Neural cell (in vitro differentiated cells): ENCODE data around the gene VAV3. TPM values are rescaled to one million over a fixed set of nuclear protein-coding genes. Genes with fewer than 3 reads are reported as not detected.

ENCODE experiments used
- H2AFZ ChIP-seq: fragments of 200-600, 300-800 bp; sonication (generic), shearing (Covaris generic); 2 replicates; pipeline ENCODE4 v1.6.0; 2014; ENCODE audit warnings: low read depth, mild to moderate bottlenecking, antibody characterized with exemption, low read length, moderate library complexity
- H3F3A ChIP-seq: fragments of 200-600 bp; shearing (Covaris generic); 2 replicates; pipeline ENCODE4 v1.6.1; 2016; ENCODE audit warnings: mild to moderate bottlenecking, moderate library complexity, mixed read lengths, antibody characterized with exemption, low read length; ENCODE audit not compliant: insufficient read depth, poor library complexity, severe bottlenecking
- H3K27ac ChIP-seq: fragments of 200-600, 300-800 bp; sonication (generic), shearing (Covaris generic); 2 replicates; pipeline ENCODE4 v1.5.1; 2014; ENCODE audit warnings: mild to moderate bottlenecking, low read length, moderate library complexity
- H3K27me3 ChIP-seq: fragments of 300-800, 200-600 bp; sonication (generic), shearing (Covaris generic); 2 replicates; pipeline ENCODE4 v1.6.0; 2014; ENCODE audit warnings: mild to moderate bottlenecking, low read depth, low read length, moderate library complexity; ENCODE audit not compliant: insufficient read depth
- H3K36me3 ChIP-seq: fragments of 300-800, 200-600 bp; sonication (generic), shearing (Covaris generic); 2 replicates; pipeline ENCODE4 v1.5.1; 2014; ENCODE audit warnings: mild to moderate bottlenecking, antibody characterized with exemption, low read length, moderate library complexity; ENCODE audit not compliant: insufficient read depth
- H3K4me2 ChIP-seq: fragments of 300-800, 200-600 bp; sonication (generic), shearing (Covaris generic); 2 replicates; pipeline ENCODE4 v1.6.0; 2014; ENCODE audit warnings: mild to moderate bottlenecking, low read length
- H3K4me3 ChIP-seq: fragments of 300-800, 200-600 bp; sonication (generic), shearing (Covaris generic); 2 replicates; pipeline ENCODE4 v1.5.1; 2014; ENCODE audit warnings: mild to moderate bottlenecking, low read length, moderate library complexity
- H3K79me2 ChIP-seq: fragments of 200-600 bp; shearing (Covaris generic); replicated peaks from 2 replicates; pipeline ENCODE4 v1.6.0; 2014; ENCODE audit warnings: mild to moderate bottlenecking, low read length, moderate library complexity; ENCODE audit not compliant: insufficient read depth
- H3K9ac ChIP-seq: fragments of 300-800, 200-600 bp; sonication (generic), shearing (Covaris generic); 2 replicates; pipeline ENCODE4 v1.6.1; 2016; ENCODE audit warnings: mild to moderate bottlenecking, low read length, mixed read lengths
- H3K9me2 ChIP-seq: fragments of 200-600 bp; shearing (Covaris generic); 2 replicates; pipeline ENCODE4 v1.6.1; 2016; ENCODE audit warnings: mild to moderate bottlenecking, low read length, mixed read lengths; ENCODE audit not compliant: insufficient read depth
- H3K9me3 ChIP-seq: fragments of 200-600, 300-800 bp; sonication (generic), shearing (Covaris generic); 2 replicates; pipeline ENCODE4 v1.6.1; 2016; ENCODE audit warnings: mild to moderate bottlenecking, mixed run types, low read length, moderate library complexity, mixed read lengths
- H4K20me1 ChIP-seq: fragments of 200-600 bp; shearing (Covaris generic); 2 replicates; pipeline ENCODE4 v1.6.1; 2016; ENCODE audit warnings: mild to moderate bottlenecking, mixed run types; ENCODE audit not compliant: insufficient read depth
- CTCF ChIP-seq: fragments of 450-650 bp; IDR thresholded peaks from 2 replicates; pipeline ENCODE4 v1.5.1; 2014; ENCODE audit warnings: antibody characterized with exemption, mild to moderate bottlenecking, moderate library complexity; ENCODE audit not compliant: poor library complexity, severe bottlenecking
- EP300 ChIP-seq: fragments of 450-650 bp; conservative IDR thresholded peaks from 2 replicates; pipeline ENCODE4 v1.6.1; 2014; ENCODE audit warnings: antibody characterized with exemption, mild to moderate bottlenecking, moderate library complexity; ENCODE audit not compliant: poor library complexity, severe bottlenecking
- EZH2 ChIP-seq: fragments of 200-600, 300-800 bp; shearing (Covaris generic), sonication (generic); IDR thresholded peaks from 2 replicates; pipeline ENCODE4 v1.6.1; 2014; ENCODE audit warnings: antibody characterized with exemption, low read length, borderline replicate concordance, mild to moderate bottlenecking; ENCODE audit not compliant: insufficient read depth, poor library complexity, severe bottlenecking
- MXI1 ChIP-seq: fragments of 450-650 bp; conservative IDR thresholded peaks from 2 replicates; pipeline ENCODE4 v1.6.1; 2014; ENCODE audit warnings: antibody characterized with exemption, mild to moderate bottlenecking; ENCODE audit not compliant: poor library complexity, severe bottlenecking
- POLR2AphosphoS5 ChIP-seq: IDR thresholded peaks from 2 replicates; pipeline ENCODE4 v1.6.1; 2012
- RAD21 ChIP-seq: fragments of 450-650 bp; conservative IDR thresholded peaks from 2 replicates; pipeline ENCODE4 v1.6.1; 2014; ENCODE audit warnings: antibody characterized with exemption, mild to moderate bottlenecking, moderate library complexity
- REST ChIP-seq: IDR thresholded peaks from 2 replicates; pipeline ENCODE4 v1.6.1; 2012; ENCODE audit warnings: borderline replicate concordance
- SMC3 ChIP-seq: fragments of 450-650 bp; conservative IDR thresholded peaks from 2 replicates; pipeline ENCODE4 v1.6.1; 2014; ENCODE audit warnings: antibody characterized with exemption, mild to moderate bottlenecking, moderate library complexity; ENCODE audit not compliant: poor library complexity
- TAF1 ChIP-seq: IDR thresholded peaks from 2 replicates; pipeline ENCODE4 v1.6.1; 2012; ENCODE audit warnings: low read depth
- polyA plus RNA-seq: library from polyadenylated mRNA; depleted of rRNA; stranded (reverse); fragments of >200 nt; gene quantifications from 2 replicates; pipeline ENCODE4 v1.2.3, GENCODE V29; 2014

VAV3 gene
- polyA plus RNA-seq, 1 donor from 2014 or later, result 7.6 TPM

GRCh38 chr1:107626073-107626796 is 338.7 kb downstream of the VAV3 start:
- H4K20me1 ChIP-seq, result no peaks in the 10 kb centered on the region
- H2AFZ ChIP-seq, result no peak overlapping the region
- no peak overlapping the region for H3K4me2 ChIP-seq
- TF ChIP-seq REST (no peak), EP300 (no peak), TAF1 (no peak), CTCF (no peak), POLR2AphosphoS5 (no peak), EZH2 (no peak), MXI1 (no peak), RAD21 (no peak), SMC3 (no peak)
- H3K79me2 ChIP-seq, result no peaks in the 10 kb centered on the region
- H3F3A ChIP-seq, result no peaks in the 10 kb centered on the region
- H3K36me3 ChIP-seq, result no peaks in the 10 kb centered on the region
- H3K4me3 ChIP-seq, result no peak overlapping the region
- no peaks in the 10 kb centered on the region for H3K27me3 ChIP-seq
- H3K27ac ChIP-seq, result no peak overlapping the region
- no peaks in the 10 kb centered on the region for H3K9me3 ChIP-seq
- H3K9ac ChIP-seq, result no peak overlapping the region
- no peaks in the 10 kb centered on the region for H3K9me2 ChIP-seq

GRCh38 chr1:107625405-107626029 is 339.5 kb downstream of the VAV3 start:
- H3K4me2 ChIP-seq, result no peak overlapping the region
- no peaks in the 10 kb centered on the region for H3K36me3 ChIP-seq
- no peak for TF ChIP-seq REST
- no peak for TF ChIP-seq CTCF
- TF ChIP-seq MXI1, result no peak
- no peak for TF ChIP-seq TAF1
- TF ChIP-seq SMC3, result no peak
- TF ChIP-seq EZH2, result no peak
- TF ChIP-seq EP300, result no peak
- no peak for TF ChIP-seq RAD21
- no peak for TF ChIP-seq POLR2AphosphoS5

More at GRCh38 chr1:107625405-107626029, 339.5 kb downstream of the VAV3 start:
- H3F3A ChIP-seq, result no peaks in the 10 kb centered on the region
- H3K4me3 ChIP-seq, result no peak overlapping the region
- H3K79me2 ChIP-seq, result no peaks in the 10 kb centered on the region
- H3K27ac ChIP-seq, result no peak overlapping the region
- no peaks in the 10 kb centered on the region for H3K27me3 ChIP-seq
- no peaks in the 10 kb centered on the region for H3K9me2 ChIP-seq
- no peak overlapping the region for H3K9ac ChIP-seq
- H4K20me1 ChIP-seq, result no peaks in the 10 kb centered on the region
- H3K9me3 ChIP-seq, result no peaks in the 10 kb centered on the region
- no peak overlapping the region for H2AFZ ChIP-seq
